TTC549 (cell line): ENCODE data around the gene TMPRSS4.
"Not testable (repeated sequence)": the region's sequence is repeated elsewhere in the genome, so short reads cannot be mapped to it uniquely, and the experiment has no call there.

ENCODE experiments used
- FAIRE-seq: peaks from 2 replicates; lab custom pipeline; 2012; peaks lifted over from hg19 to GRCh38; lab: Jason Lieb, UNC

The TMPRSS4 gene

DNA sequence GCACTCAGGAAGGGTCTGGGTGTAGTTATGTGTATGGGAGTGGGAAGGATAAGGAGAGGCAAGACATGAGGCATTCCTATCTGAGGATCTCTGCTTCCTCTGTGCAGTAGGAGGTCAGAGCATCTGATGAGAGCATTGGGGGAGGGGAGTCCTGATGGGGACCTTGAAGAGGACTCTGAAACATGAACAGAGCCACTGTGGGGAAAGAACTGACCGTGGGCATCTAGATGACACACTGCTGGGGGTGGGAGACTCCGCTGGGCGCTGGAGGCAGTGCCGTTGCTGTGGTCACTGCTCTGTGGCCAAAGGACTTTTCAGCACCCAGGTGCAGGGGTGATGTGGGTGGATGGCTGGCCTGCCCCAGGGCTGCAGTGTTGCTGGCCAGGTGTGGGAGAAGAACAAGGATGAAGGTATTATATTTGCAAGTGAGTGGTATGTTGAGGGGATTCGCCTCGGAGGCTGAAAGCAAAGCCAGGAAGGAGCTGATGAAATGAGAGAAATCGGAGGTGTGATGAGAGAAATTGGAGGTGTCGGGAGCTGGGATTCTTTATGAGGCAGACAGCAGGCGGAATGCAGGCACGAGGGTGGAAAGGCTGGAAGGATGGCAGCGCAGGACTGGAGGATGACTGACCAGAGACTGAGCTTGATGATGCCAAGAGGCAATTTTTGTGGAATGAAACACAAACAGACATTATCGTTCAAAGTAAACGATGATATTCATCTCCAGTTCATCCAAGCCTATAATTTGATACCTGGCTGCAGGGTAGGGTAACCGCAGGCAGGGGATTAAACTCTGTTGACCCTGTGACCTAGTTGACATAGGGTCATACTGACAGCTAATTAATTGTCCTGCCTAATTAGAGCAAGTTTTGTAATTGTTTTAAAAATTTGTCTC lies 19.4 kb upstream of the TMPRSS4 start:
- no peak for FAIRE-seq

- no peak for FAIRE-seq
Measured at GRCh38 chr11:118058311-118059245, 18.3 kb upstream of the TMPRSS4 start.

DNA sequence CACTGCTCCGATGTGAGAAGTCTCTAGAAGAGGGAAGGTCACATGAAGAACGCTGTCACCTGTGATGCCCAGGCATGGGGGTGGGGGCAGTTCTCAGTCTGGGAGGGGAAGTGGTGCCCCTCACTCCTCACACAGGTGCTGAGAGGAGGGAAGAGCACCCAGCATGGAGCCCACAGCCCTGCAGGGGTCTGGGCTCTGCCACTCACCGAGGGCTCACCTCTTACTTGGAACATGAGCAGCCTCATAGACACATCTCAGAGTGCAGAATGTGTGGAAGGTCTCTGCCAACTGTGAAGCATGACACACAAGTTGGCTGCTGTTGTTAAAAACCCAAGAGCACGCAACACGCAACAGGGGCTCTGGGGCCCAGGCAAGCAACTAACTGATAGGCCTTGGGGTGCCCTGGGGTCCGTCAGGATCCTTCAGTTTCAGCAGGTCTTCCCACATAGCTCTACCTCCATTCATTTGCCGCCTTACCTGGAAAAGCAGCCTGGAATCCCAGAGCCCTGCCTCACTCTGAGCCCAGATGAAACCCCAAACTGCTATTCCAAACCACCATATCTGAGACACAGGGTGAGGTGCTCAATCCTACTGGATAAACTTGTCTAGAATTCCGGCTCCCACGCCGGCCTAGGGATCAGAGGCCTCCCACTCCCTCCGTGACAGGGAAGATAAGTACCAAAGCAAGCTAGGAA lies 17.5 kb upstream of the TMPRSS4 start:
- FAIRE-seq, result no peak

GRCh38 chr11:118060081-118060661 lies 16.7 kb upstream of the TMPRSS4 start:
- no peak for FAIRE-seq

GRCh38 chr11:118060869-118061268 lies 16.0 kb upstream of the TMPRSS4 start:
- no peak for FAIRE-seq

DNA sequence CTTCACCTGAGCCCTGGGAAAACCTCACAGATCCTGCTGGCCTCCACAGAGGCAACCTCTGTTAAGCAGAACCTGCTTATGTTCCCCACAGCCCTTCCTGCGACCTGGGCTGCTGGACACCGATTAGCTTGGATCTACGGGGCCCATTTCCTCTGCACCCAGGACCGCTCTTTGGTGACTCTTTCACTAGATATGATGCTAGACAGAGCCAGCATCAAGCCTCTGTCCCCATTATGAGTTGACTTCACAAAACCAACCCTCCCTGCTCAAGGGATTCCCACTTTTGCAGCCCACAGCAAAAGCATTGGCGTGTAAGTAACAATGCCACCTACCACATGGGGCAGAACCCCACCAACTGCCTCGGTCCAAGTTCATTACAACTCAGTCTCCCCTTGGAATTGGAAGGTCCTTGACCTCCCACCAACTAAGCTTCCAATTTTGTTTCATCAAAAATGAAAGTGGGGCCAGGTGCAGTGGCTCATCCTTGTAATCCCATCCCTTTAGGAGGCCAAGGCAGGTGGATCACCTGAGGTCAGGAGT lies 15.2 kb upstream of the TMPRSS4 start:
- no peak for FAIRE-seq

DNA sequence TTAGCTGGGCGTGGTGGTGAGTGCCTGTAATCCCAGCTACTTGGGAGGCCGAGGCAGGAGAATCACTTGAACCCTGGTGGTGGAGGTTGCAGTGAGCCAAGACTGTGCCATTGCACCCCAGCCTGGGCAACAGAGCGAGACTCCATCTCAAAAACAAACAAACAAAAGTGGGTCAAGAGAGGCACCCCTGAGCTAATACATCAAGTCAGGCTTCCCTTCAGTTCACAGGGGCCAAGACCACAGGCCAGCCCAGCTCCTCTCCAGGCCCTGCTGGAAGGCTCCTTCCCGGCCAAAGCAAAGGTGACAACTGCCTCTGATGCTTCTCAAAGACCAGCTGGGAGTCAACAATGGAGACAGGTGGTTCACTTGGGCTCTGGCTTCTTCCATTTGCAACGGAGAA lies 14.7 kb upstream of the TMPRSS4 start:
- not testable (repeated sequence) for FAIRE-seq

DNA sequence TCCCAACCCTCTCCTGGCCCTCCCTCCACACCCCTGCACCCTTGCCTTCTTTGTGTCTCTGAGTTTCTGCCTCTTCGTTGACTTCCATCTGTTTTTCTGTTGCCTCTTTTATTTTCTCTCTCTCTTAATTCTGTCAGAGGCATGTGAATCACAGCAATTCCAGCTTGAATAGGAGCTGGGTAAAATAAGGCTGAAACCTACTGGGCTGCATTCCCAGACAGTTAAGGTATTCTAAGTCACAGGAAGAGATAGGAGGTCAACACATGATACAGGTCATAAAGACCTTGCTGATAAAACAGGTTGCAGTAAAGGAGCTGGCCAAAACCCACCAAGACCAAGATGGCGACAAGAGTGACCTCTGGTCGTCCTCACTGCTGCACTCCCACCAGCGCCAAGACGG lies 14.2 kb upstream of the TMPRSS4 start:
- not testable (repeated sequence) for FAIRE-seq

DNA sequence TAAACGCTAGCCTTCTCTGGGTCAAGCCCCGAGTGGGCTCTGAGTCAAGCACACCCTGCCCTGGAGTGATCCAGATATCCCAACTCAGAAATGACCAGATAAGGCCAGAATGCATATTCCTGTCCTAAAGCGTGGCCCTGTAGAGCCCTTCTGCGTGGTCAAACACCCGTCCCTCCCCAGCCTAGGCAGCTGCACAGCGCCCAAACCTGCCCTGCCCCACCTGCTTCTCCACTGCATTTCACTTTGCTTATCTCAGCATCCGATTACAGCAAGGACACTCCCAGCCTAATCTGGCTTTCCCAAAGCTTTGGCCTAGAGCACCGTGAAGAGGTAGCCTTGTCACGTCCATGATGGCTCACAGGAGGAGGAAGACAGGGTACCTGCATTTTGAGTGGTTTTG lies 11.9 kb upstream of the TMPRSS4 start:
- no peak for FAIRE-seq

DNA sequence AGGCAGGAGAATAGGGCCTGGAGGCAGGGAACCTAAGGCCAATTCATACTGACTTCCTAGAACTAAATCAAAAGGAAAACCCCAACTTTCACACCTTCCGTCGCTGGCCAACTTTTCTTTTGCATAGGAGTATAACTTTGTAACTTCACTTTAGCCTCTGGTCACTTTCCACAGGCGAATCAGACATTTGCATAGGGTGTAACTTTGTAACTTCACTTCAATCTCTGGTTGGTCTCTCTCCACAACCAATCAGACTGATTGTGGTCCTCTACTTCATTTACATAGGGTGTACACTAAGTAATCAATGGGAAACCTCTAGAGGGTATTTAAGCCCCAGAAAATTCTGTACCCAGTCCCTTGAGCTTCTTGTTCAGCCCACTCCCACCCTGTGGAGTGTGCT lies 11.5 kb upstream of the TMPRSS4 start:
- FAIRE-seq, result no peak

- FAIRE-seq, result no peak
Measured at GRCh38 chr11:118067006-118067405, 9.9 kb upstream of the TMPRSS4 start.

DNA sequence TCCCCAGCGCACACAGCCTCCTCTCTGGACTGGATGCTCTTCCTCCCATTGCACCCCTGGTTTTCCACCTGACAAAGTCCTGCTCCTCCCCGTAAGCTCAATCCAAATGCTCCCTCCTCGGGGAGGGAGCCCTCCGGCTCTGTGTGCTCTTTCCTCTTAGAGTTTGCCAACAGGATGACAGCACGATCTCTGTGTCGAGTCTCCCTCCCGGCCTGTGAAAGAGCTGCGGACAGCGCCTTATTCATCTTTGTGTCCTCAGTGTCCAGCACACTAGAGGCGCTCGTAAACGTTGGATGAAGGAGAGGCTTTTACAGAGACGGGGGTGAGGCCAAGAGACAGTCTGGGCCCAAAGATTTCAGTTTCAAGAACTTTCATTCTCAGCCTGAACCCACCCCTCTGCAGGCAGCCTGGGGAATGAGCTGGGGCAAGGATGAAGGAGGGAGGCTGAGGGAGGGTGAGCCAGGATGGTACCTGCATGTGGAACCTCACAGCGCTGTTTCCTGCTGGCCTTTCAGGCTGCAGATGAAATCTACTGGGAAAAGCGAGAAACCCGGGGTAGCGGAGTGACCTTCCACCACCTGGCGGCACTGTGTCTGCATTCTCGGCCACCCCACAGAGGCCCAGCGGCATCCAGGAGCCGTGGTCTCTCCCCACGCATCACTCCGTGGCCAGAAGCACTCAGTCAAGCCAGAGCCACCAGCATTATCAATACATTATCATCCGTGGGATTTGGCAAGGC lies 8.5 kb upstream of the TMPRSS4 start:
- FAIRE-seq, result no peak

GRCh38 chr11:118068945-118069612 lies 7.8 kb upstream of the TMPRSS4 start:
- no peak for FAIRE-seq

- no peak for FAIRE-seq
Measured at GRCh38 chr11:118071416-118072030, 5.4 kb upstream of the TMPRSS4 start.

DNA sequence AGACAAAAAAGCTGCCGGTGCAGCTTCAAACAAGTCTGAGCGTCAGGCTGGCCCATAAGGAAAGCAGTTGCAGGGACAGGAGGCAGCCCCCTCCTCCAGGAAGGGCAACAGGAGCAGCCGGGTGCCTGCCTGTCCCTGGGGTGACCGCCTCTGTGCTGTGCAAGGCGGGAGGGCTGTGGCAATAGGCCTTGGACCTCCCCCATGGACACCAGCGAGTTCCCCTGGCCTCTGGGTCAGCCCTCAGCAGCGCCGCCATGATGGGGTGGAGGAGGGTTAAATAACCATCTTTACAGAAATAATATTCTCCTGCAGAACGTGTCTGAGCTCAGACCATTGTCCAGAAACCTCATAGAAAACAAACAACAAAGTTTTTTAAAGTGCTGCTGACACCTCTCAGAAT lies 3.3 kb upstream of the TMPRSS4 start:
- no peak for FAIRE-seq

DNA sequence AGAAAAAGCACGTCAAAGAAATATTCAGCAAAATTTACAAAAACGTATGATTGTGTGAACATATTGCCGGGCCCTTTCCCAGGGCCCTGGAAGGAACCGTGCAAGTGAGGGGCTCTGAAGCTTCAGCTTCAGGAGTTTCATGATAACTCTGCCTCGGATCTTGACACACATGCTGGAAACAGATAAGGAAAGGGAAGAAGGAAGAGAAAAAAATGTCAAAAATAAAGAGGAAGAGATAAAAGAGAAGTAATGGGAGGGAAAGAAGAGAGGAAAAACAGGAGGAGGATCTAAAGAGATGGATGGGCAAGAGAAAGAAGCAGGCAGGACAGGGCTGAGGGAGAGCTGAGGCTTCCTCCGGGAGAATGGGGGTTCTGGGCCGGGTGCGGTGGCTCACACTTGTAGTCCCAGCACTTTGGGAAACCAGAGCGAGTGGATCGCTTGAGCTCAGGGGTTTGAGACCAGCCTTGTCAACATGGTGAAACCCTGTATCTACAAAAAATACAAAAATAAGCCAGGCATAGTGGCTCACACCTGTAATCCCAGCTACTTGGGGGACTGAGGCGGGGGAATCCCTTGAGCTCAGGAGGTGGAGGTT lies 2.7 kb upstream of the TMPRSS4 start:
- FAIRE-seq, result no peak

- FAIRE-seq, result no peak
Measured at GRCh38 chr11:118074785-118075184, 2.1 kb upstream of the TMPRSS4 start.

DNA sequence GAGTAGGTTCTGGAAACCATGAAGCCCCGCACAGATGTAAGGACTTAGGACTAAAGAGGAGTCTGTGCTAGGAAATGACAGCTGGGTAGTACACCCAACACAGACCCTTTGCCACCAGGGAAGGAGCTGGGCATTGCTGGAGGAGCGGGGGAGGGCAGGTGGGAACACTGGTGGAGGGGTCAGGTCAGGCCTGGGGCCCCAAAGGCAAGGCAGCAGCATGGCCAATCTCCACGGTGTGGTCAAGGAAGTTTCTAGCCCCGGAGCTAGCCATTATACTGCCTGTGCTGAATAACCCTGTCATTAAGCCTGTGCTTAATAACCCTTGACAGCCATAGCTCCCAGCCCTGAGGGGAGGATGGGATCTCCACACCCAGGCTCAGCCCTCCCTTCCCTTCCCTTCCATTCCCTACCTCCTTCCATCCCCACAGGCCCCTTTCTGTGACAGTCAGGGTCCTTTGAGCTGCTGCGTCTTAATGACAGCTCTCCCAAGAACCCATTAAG lies 2.1 kb downstream of the TMPRSS4 start:
- no peak for FAIRE-seq

DNA sequence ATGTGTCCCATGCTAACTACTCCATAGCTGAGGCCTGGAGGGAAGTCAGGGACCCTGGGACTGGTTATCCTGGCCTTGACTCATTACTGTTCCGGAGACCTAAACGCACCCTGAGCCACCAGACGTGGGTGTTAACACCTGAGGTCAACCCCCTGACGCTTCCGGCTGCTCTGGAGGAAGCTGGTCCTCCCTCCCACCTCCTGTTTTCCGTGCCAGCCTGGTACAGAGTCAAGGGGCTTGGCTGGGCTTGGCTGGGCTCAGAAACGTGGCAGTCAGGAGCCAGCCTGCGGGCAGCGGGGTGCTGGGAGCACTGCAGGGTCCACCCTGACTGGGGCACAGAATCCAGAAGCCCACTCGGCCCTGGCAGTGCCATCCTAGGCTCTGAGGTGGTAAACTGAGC lies 2.6 kb downstream of the TMPRSS4 start:
- FAIRE-seq, result no peak

- no peak for FAIRE-seq
Measured at GRCh38 chr11:118080296-118080695, 3.4 kb downstream of the TMPRSS4 start.
